Mesodermal cell (in vitro differentiated cells): ENCODE data around the gene FGFBP1.

Experiments used
- H3K27ac ChIP-seq: 2 replicates; pipeline ENCODE4 v1.7.0; 2013; ENCODE audit warnings: mild to moderate bottlenecking, low read depth, low read length, moderate library complexity; ENCODE audit not compliant: severe bottlenecking
- H3K36me3 ChIP-seq: 2 replicates; pipeline ENCODE4 v1.7.1; 2013; ENCODE audit warnings: mild to moderate bottlenecking, low read length, moderate library complexity; ENCODE audit not compliant: control insufficient read depth, insufficient read depth
- H3K4me1 ChIP-seq: one replicate; pipeline ENCODE4 v1.7.1; 2013; ENCODE audit warnings: mild to moderate bottlenecking, low read length; ENCODE audit not compliant: insufficient read depth, control insufficient read depth, poor library complexity, severe bottlenecking
- H3K4me3 ChIP-seq: 2 replicates; pipeline ENCODE4 v1.7.0; 2013; ENCODE audit warnings: low read length, control low read depth, mild to moderate bottlenecking; ENCODE audit not compliant: insufficient read depth, poor library complexity, severe bottlenecking; ENCODE audit errors: extremely low read depth
- H3K9me3 ChIP-seq: 2 replicates; pipeline ENCODE4 v1.7.1; 2013; ENCODE audit warnings: mild to moderate bottlenecking, low read length, moderate library complexity; ENCODE audit not compliant: control insufficient read depth
- WGBS, 2 experiments: methylation state at CpG; one replicate each; pipeline ENCODE4 v1.1.5; 2013; ENCODE audit warnings: missing lambda C conversion rate in 2 of 2; ENCODE audit not compliant: insufficient coverage in 2 of 2; 5-methylcytosine and 5-hydroxymethylcytosine counted together

FGFBP1 gene

DNA sequence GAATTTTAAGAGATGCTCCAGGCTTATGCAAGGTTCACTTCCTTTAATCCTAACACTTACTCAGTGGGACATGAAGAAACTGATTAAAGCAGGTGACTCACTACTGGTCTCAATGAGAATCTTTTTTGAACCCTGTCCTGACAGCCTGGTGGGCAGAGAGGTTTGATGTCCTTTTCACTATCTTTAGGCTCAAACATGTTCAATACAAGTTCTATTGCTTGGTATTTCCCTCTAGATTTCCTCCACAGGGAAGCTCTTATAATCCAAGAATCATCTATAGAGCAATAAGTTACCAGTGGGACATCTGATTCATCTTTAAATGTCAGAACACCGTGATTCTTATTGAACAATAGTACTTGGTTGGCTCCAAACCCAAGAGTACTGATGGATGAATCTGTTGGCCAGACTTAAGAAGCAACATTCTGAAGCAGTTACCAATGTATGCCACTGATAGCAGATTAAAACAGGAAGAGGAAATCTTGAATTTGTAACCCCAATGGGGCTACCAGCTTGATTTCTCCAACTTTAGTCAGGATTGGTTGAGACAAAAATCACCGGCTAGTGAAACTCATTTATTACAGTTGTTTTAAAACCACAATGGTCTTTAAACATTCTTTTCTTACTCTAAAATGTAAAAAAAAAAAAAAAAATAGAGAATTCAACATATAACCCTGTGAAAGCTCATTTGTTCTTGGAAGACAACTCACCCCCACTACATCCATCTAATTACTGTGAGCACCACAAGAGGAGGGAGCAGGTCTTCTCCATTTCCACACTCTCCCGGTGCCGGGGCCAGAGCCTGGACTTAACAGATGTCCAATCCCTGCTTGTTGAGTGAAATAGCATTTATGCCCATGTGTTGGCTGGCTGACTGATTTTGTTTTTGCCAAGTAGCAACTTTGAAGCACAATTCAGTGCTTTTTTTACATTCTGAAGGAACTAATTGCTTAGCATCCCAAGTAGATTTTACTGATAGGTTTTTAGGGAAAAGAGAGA lies 43.3 kb downstream of the FGFBP1 start:
- Histone ChIP-seq H3K36me3 (no peaks in the 10 kb centered on the region), H3K9me3 (no peaks in the 10 kb centered on the region), H3K4me1 (peaks cover 4% of the 10 kb centered on the region), H3K4me3 (no peak overlapping the region), H3K27ac (no peak overlapping the region)
- WGBS, 2 experiments: 87 to 100% methylated on average over 1 to 3 of the region's 4 CpGs

- Histone ChIP-seq H3K4me1 (peaks cover 4% of the 10 kb centered on the region), H3K36me3 (no peaks in the 10 kb centered on the region), H3K9me3 (no peaks in the 10 kb centered on the region), H3K4me3 (no peak overlapping the region), H3K27ac (no peak overlapping the region)
- WGBS, 2 experiments: 100% methylated on average over 1 of the region's 1 CpG; no CpG with 5 or more reads in 1 of the 2 experiments
These were observed 44.1 kb downstream of the FGFBP1 start for GRCh38 chr4:15894393-15894792.

- Histone ChIP-seq H3K4me3 (no peak overlapping the region), H3K9me3 (no peaks in the 10 kb centered on the region), H3K4me1 (peaks cover 4% of the 10 kb centered on the region), H3K27ac (no peak overlapping the region), H3K36me3 (no peaks in the 10 kb centered on the region)
- WGBS, 2 experiments: 93% methylated on average over 2 of the region's 4 CpGs; no CpG with 5 or more reads in 1 of the 2 experiments
These were observed 44.6 kb downstream of the FGFBP1 start for GRCh38 chr4:15893962-15894361.

DNA sequence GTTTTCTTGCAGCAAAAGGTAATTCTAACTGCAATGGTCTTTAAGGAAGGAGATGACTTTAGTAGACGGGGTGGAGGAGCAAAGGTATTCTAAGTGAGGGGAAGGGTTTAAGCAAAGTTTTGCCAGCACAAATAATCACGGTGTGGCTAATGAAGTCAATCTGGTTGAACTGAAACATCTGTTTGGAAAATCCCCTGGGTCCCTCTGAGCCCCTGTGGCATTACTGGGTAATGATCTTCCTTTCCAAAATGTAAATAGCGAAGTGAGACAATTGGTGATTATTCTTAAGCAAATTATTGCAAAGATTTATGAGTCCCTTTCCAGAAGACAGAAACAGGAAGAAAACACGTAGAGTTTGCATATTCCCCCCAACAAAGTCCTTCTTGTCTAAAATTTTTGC lies 47.2 kb downstream of the FGFBP1 start:
- no peaks in the 10 kb centered on the region for H3K9me3 ChIP-seq
- H3K4me3 ChIP-seq: no peak overlapping the region
- no peaks in the 10 kb centered on the region for H3K36me3 ChIP-seq
- 79 to 100% methylated on average over 2 to 3 of the region's 4 CpGs for WGBS, 2 experiments
- H3K4me1 ChIP-seq: peaks cover 4% of the 10 kb centered on the region
- no peak overlapping the region for H3K27ac ChIP-seq

- no peak overlapping the region for H3K4me3 ChIP-seq
- H3K36me3 ChIP-seq: no peaks in the 10 kb centered on the region
- 90 to 100% methylated on average over 1 of the region's 4 CpGs for WGBS, 2 experiments
- H3K27ac ChIP-seq: no peak overlapping the region
- H3K4me1 ChIP-seq: peaks cover 4% of the 10 kb centered on the region
- no peaks in the 10 kb centered on the region for H3K9me3 ChIP-seq
These were observed 48.2 kb downstream of the FGFBP1 start for GRCh38 chr4:15890246-15890829.

GRCh38 chr4:15888515-15888914 lies 50.0 kb downstream of the FGFBP1 start:
- Histone ChIP-seq H3K36me3 (no peaks in the 10 kb centered on the region), H3K27ac (no peak overlapping the region), H3K4me1 (no peaks in the 10 kb centered on the region), H3K4me3 (no peak overlapping the region), H3K9me3 (no peaks in the 10 kb centered on the region)
- 86 to 95% methylated on average over 3 to 5 of the region's 9 CpGs for WGBS, 2 experiments
